Measurements from ENCODE around the gene TECPR1. TPM values are rescaled to one million over a fixed set of nuclear protein-coding genes. Genes with fewer than 3 reads are reported as not detected.

The TECPR1 gene
- total RNA-seq, 4 donors from 2014 or later: 16.1 to 32.4 (median 22.5) TPM

GRCh38 chr7:98202367-98203195 is 49.5 kb downstream of the TECPR1 start:
- Histone ChIP-seq H3K4me1 (no peaks in the 10 kb centered on the region), H3K9me3 (peaks cover 0 to 6% (median 3%) of the 10 kb centered on the region in 4 donors), H3K4me3 (no peak overlapping the region), H3K36me3 (peaks cover 26 to 56% (median 48%) of the 10 kb centered on the region in 4 donors), H3K27ac (replicated peaks in 1 of 4) (no peak overlapping the region), H3K27me3 (no peaks in the 10 kb centered on the region)
- TF ChIP-seq POLR2A (IDR thresholded peaks at IDR 0.05; ENCODE audit: low read depth): no peak
- TF ChIP-seq POLR2AphosphoS5 (IDR thresholded peaks at IDR 0.05): no peak
- no peak for TF ChIP-seq EP300 (IDR thresholded peaks at IDR 0.05)
- no peak for TF ChIP-seq CTCF (IDR thresholded peaks at IDR 0.05)
- 87% methylated on average over 13 of the region's 15 CpGs for WGBS
- DNase-seq (ENCODE audit: extremely low spot score): no peak
- intact Hi-C loops (cut with DNase I): no loop called here

- DNase-seq (ENCODE audit: extremely low spot score): no peak
Measured at GRCh38 chr7:98200364-98200763, 51.7 kb downstream of the TECPR1 start.

GRCh38 chr7:98199131-98199530 is 52.9 kb downstream of the TECPR1 start:
- H3K4me3 ChIP-seq: no peak overlapping the region
- WGBS: 90% methylated on average over 5 of the region's 5 CpGs
- DNase-seq (ENCODE audit: extremely low spot score): no peak
- H3K27ac ChIP-seq (replicated peaks in 1 of 4): no peak overlapping the region
- TF ChIP-seq POLR2AphosphoS5 (IDR thresholded peaks at IDR 0.05) (no peak), EP300 (IDR thresholded peaks at IDR 0.05) (no peak), POLR2A (IDR thresholded peaks at IDR 0.05; ENCODE audit: low read depth) (no peak)
- H3K4me1 ChIP-seq: no peaks in the 10 kb centered on the region
- H3K36me3 ChIP-seq: peaks cover 24 to 56% (median 45%) of the 10 kb centered on the region in 4 donors
- H3K27me3 ChIP-seq: no peaks in the 10 kb centered on the region
- intact Hi-C loops (cut with DNase I): no loop called here
- H3K9me3 ChIP-seq: peaks cover 0 to 6% (median 3%) of the 10 kb centered on the region in 4 donors

More at GRCh38 chr7:98200364-98200763, 51.7 kb downstream of the TECPR1 start:
- intact Hi-C loops (cut with DNase I): no loop called here
- Histone ChIP-seq H3K36me3 (peaks cover 24 to 56% (median 45%) of the 10 kb centered on the region in 4 donors), H3K27ac (replicated peaks in 1 of 4) (no peak overlapping the region), H3K27me3 (no peaks in the 10 kb centered on the region), H3K4me1 (no peaks in the 10 kb centered on the region), H3K9me3 (peaks cover 0 to 6% (median 3%) of the 10 kb centered on the region in 4 donors), H3K4me3 (no peak overlapping the region)
- TF ChIP-seq POLR2AphosphoS5 (IDR thresholded peaks at IDR 0.05) (no peak), EP300 (IDR thresholded peaks at IDR 0.05) (no peak), CTCF (IDR thresholded peaks at IDR 0.05) (no peak), POLR2A (IDR thresholded peaks at IDR 0.05; ENCODE audit: low read depth) (no peak)
- WGBS: 94% methylated on average over 6 of the region's 6 CpGs

GRCh38 chr7:98196706-98197605 is 55.1 kb downstream of the TECPR1 start:
- Histone ChIP-seq H3K36me3 (peaks cover 44 to 63% (median 54%) of the 10 kb centered on the region in 4 donors), H3K9me3 (peaks cover 0 to 6% (median 3%) of the 10 kb centered on the region in 4 donors), H3K4me1 (no peaks in the 10 kb centered on the region), H3K4me3 (no peak overlapping the region), H3K27me3 (no peaks in the 10 kb centered on the region), H3K27ac (replicated peaks in 1 of 4) (no peak overlapping the region)
- no peak for DNase-seq (ENCODE audit: extremely low spot score)
- intact Hi-C loops (cut with DNase I): no loop called here
- 91% methylated on average over 16 of the region's 16 CpGs for WGBS
- no peak for TF ChIP-seq EP300 (IDR thresholded peaks at IDR 0.05)
- no peak for TF ChIP-seq POLR2A (IDR thresholded peaks at IDR 0.05; ENCODE audit: low read depth)
- no peak for TF ChIP-seq CTCF (IDR thresholded peaks at IDR 0.05)
- no peak for TF ChIP-seq POLR2AphosphoS5 (IDR thresholded peaks at IDR 0.05)
